ENCODE data around the gene DDX1. TPM values are rescaled to one million over a fixed set of nuclear protein-coding genes. Genes with fewer than 3 reads are reported as not detected.
"Not testable (repeated sequence)": the region's sequence is repeated elsewhere in the genome, so short reads cannot be mapped to it uniquely, and the experiment has no call there.

DDX1 gene
- total RNA-seq, 1 experiment from 2014 or later = 89.4 TPM

GRCh38 chr2:15616429-15616828 lies 24.8 kb downstream of the DDX1 start:
- DNase-seq (ENCODE audit: low read depth) = no peak

GRCh38 chr2:15616850-15617777 lies 25.4 kb downstream of the DDX1 start:
- no peak for DNase-seq (ENCODE audit: low read depth)

DNA sequence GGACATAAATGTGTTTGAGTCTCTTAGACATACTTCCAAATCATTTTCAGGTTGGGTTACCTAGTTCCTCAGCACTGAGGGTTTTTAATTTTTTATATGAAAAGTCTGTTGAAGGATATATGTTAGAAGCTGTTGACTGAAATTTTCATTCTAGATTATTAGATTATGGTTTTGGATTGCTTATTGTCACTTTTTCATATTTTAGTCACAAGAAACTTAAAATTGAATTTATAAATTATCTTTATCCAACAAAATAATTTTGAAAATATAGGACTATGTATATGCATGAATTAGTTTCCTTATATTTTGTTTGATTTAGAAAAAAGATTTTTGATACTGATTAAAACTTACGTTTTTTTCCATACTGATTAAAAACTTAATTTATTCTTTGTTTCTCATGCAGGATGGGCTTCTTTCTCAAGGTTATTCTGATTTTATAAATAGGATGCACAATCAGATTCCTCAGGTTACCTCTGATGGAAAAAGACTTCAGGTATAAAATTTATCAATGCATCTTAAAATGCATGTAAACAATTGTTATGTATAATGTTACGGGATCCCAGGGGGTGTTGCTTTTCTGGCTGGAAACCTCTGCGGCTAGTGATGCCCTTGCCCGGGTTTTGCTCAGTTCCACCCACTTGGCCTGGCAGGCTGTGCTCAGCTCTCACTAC lies 26.2 kb downstream of the DDX1 start:
- no peak for DNase-seq (ENCODE audit: low read depth)

GRCh38 chr2:15618449-15618855 lies 26.8 kb downstream of the DDX1 start:
- no peak for DNase-seq (ENCODE audit: low read depth)

- DNase-seq (ENCODE audit: low read depth) = no peak
These were observed 27.4 kb downstream of the DDX1 start for GRCh38 chr2:15619076-15619475.

DNA sequence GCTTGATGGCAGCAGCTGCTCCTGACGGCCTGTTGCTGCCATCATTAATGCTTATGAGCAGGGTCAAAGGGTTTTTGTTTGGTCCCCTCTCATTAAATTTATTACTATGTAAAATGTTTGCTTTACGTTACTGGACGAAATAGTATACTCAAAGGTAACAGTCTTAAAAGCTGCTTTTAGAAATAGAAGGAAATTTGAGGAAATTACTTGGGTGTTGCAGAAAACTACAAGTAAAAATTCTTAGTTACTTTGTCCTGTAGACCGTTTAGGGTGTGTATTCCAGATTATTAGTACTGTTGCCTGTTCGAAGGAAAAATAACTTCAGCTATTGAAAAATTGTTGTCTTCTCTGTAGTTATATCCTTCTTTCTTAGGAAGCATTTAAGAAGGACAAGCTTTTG lies 27.8 kb downstream of the DDX1 start:
- DNase-seq (ENCODE audit: low read depth) = no peak

- DNase-seq (ENCODE audit: low read depth) = no peak
These were observed 28.3 kb downstream of the DDX1 start for GRCh38 chr2:15619938-15620337.

- no peak for DNase-seq (ENCODE audit: low read depth)
These were observed 28.7 kb downstream of the DDX1 start for GRCh38 chr2:15620340-15620739.

- DNase-seq (ENCODE audit: low read depth) = no peak
These were observed 29.3 kb downstream of the DDX1 start for GRCh38 chr2:15620857-15621471.

DNA sequence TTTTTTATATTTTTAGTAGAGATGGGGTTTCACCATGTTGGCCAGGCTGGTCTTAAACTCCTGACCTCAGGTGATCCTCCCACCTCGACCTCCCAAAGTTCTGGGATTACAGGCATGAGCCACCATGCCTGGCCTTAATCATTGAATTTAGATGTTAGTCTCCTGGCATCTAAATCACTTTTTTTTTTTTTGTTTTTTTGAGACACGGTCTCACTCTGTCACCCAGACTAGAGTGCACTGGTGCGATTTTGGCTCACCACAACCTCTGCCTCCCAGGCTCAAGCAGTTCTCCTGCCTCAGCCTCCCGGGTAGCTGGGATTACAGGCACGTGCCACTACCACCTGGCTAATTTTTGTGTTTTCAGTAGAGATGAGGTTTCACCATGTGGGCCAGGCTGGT lies 29.8 kb downstream of the DDX1 start:
- DNase-seq (ENCODE audit: low read depth) = not testable (repeated sequence)

GRCh38 chr2:15622214-15622613 lies 30.5 kb downstream of the DDX1 start:
- no peak for DNase-seq (ENCODE audit: low read depth)

DNA sequence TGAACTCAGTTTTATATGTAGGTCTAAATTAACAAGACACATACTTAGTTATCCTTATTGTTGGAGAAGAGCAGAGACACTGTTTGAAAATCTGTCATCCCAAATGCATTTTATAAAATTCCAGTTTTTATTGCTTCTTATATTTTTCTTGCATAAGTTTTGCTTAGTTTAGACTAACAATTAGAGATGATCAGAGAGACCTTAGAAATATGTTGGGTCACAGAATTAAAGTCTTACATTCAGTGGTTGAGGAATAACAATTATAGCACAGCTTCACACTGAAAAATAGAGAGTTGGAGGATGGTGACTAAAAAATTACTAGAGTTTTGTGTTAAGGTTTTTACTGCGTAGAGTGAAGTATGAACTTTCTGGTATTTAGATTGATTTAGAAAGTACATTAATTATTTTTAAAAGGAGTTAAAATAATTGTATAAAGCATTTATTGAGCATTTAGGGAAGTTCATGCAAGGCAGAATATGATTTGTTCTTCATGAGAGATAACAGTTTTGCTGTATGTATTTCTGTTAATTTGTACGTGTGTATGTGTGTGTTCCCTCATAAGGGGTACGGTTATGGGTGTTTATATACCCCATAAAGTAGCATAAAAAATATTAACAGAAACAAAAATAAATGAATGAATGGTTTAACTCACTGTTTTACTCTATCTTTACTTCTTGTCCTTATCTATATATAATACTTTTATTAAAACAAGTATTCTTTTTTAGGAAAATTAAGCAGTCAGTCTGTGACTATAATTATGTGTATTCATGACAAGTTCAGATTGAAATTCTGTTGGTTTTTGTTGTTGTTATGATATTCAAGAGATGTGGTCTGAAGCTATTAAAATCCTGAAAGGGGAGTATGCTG lies 31.2 kb downstream of the DDX1 start:
- no peak for DNase-seq (ENCODE audit: low read depth)

GRCh38 chr2:15623481-15623796 lies 31.8 kb downstream of the DDX1 start:
- DNase-seq (ENCODE audit: low read depth) = no peak

GRCh38 chr2:15623898-15624541 lies 32.4 kb downstream of the DDX1 start:
- no peak for DNase-seq (ENCODE audit: low read depth)

DNA sequence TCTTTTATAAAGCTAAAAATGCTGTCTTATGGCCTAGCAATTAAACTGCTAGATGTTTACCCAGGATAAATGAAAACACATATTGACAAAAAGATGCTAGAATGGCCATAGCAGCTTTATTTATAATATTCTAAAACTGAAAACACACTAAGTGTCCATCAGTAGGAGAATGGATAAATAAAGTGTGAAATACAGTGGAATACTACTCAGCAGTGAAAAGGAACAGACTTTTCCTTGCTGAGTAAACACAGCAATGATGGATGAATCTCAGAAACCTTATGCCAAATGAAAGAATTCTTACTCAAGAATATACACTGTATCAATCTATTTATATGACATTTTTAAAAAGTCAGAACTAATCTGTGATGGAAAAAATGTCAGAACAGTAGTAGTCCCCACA lies 33.2 kb downstream of the DDX1 start:
- DNase-seq (ENCODE audit: low read depth) = no peak

DNA sequence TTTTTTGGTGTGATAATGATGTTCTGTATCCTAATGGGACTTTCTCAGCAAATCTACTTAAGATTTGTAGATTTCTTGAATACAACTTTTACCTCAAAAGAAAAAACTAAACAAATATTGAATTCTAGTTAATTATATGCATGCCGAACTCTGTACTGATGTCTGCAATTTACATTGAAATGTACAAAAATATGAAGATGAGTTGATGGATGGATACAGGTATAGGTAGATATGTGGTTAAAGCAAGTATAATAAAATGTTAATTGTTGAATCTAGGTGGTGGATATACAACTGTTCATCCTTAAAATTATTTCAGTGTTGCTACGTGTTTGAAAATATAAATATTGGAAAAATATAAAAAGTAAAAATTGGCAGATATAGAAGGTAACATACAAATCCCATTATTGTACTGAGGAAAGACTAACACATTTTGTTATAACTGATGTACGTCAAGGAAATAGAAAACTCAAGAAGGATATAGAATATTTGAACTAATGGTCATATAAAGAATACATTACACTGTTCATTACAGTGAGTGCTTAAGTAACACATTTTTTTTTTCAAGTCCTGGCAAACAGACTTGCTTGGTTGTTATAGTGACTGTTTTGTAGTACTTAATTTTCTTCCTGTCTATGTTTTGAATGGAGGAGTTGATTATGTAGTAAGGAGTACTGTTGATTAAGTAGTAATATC lies 33.8 kb downstream of the DDX1 start:
- DNase-seq (ENCODE audit: low read depth) = no peak

DNA sequence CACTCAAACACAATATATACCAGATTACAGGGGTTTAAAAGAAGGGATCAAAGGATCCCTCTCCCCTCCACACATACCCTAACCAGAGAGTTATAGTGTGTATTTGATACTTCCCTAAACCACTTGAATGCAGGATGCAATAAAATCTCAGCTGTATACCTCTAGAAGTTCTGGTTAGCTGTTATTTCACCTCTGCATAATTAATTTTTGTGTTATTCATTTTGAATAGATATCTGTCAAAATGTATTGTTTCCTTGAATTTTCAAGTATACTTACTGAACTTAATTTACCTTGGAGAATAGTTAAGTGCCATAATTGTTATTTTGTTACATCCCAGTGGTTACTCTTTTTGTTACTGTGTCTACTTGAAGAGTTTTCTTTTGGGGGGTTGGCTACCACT lies 34.5 kb downstream of the DDX1 start:
- DNase-seq (ENCODE audit: low read depth) = no peak

- DNase-seq (ENCODE audit: low read depth) = no peak
These were observed 35.3 kb downstream of the DDX1 start for GRCh38 chr2:15626967-15627366.

- DNase-seq (ENCODE audit: low read depth) = no peak
These were observed 36.4 kb downstream of the DDX1 start for GRCh38 chr2:15627817-15628684.
